Spinal cord (tissue), 10 donors: ENCODE results near the gene SNAI3. TPM values are rescaled to one million over a fixed set of nuclear protein-coding genes. Genes with fewer than 3 reads are reported as not detected.

ENCODE experiments used
- DNase-seq, 6 donors: peaks; one replicate each; pipeline versions ENCODE4 v3.0.0 to v3.0.0-alpha.2; 2013 to 2015; ENCODE audit warnings: low spot score in 6 of 6, low read depth in 4 of 6
- H3K27ac ChIP-seq: one replicate; pipeline ENCODE4 v1.5.1; 2013; ENCODE audit warnings: low read depth, low read length, control low read depth
- H3K27me3 ChIP-seq: one replicate; pipeline ENCODE4 v1.6.1; 2013; ENCODE audit warnings: low read length; ENCODE audit not compliant: control insufficient read depth, insufficient read depth
- H3K36me3 ChIP-seq: one replicate; pipeline ENCODE4 v1.6.1; 2013; ENCODE audit warnings: low read length; ENCODE audit not compliant: control insufficient read depth, insufficient read depth
- H3K4me1 ChIP-seq: one replicate; pipeline ENCODE4 v1.6.1; 2013; ENCODE audit warnings: low read length; ENCODE audit not compliant: control insufficient read depth, insufficient read depth
- H3K4me3 ChIP-seq: one replicate; pipeline ENCODE4 v1.5.1; 2013; ENCODE audit warnings: low read depth, low read length, control low read depth
- H3K9me3 ChIP-seq: one replicate; pipeline ENCODE4 v1.6.1; 2013; ENCODE audit warnings: low read length; ENCODE audit not compliant: control insufficient read depth, insufficient read depth
- WGBS: methylation state at CpG from one replicate; pipeline ENCODE4 v1.1.5; 2013; ENCODE audit warnings: missing lambda C conversion rate; ENCODE audit not compliant: insufficient coverage; 5-methylcytosine and 5-hydroxymethylcytosine counted together
- polyA plus RNA-seq, 2 donors: library from polyadenylated mRNA; unstranded; fragments of 120-200 nt; gene quantifications; one replicate each; pipeline ENCODE4 v1.2.1, GENCODE V29; 2013; ENCODE audit not compliant: insufficient read length in 2 of 2
- total RNA-seq, 2 donors: library from RNA; depleted of rRNA in 1 of 2; stranded (reverse); fragments of 120-200 nt in 1 of 2; fragments of >200 nt in 1 of 2; gene quantifications; one replicate each; pipeline versions ENCODE4 v1.2.3 to v1.2.4, GENCODE V29; 2013 to 2014
- donor health status: healthy.

The SNAI3 gene
- total and polyA plus RNA-seq, 4 donors, result 0.30 to 2.2 (median 1.3) TPM

GRCh38 chr16:88638323-88639230, 47.7 kb downstream of the SNAI3 start, which contains the start of gene IL17C:
IL17C (plus strand) TSS chr16:88638572; CDS start chr16:88638642, 70 bp downstream.
- Histone ChIP-seq H3K27me3 (peaks cover 21% of the 10 kb centered on the region), H3K27ac (no peak within 1 kb of the TSS)
- 52% methylated on average over 25 of the region's 27 CpGs for WGBS

GRCh38 chr16:88636488-88637265, 49.6 kb downstream of the SNAI3 start:
- no peak overlapping the region for H3K27ac ChIP-seq
- WGBS, result 52% methylated on average over 11 of the region's 23 CpGs
- no peaks in the 10 kb centered on the region for H3K9me3 ChIP-seq
- peaks cover 21% of the 10 kb centered on the region for H3K27me3 ChIP-seq
- H3K4me1 ChIP-seq, result peaks cover 4% of the 10 kb centered on the region
- no peak for DNase-seq
- H3K36me3 ChIP-seq, result peaks cover 47% of the 10 kb centered on the region
- H3K4me3 ChIP-seq, result no peak overlapping the region

More at GRCh38 chr16:88638323-88639230, 47.7 kb downstream of the SNAI3 start, which contains the start of gene IL17C:
- no peak for DNase-seq
- peaks cover 4% of the 10 kb centered on the region for H3K4me1 ChIP-seq
- H3K4me3 ChIP-seq, result no peak within 1 kb of the TSS
- H3K9me3 ChIP-seq, result no peaks in the 10 kb centered on the region
- peaks cover 34% of the 10 kb centered on the region for H3K36me3 ChIP-seq

GRCh38 chr16:88635671-88636319, 50.5 kb downstream of the SNAI3 start:
- no peak for DNase-seq
- H3K9me3 ChIP-seq, result no peaks in the 10 kb centered on the region
- H3K27ac ChIP-seq, result no peak overlapping the region
- peaks cover 56% of the 10 kb centered on the region for H3K36me3 ChIP-seq
- H3K4me1 ChIP-seq, result peaks cover 4% of the 10 kb centered on the region
- peaks cover 19% of the 10 kb centered on the region for H3K27me3 ChIP-seq
- WGBS, result 91% methylated on average over 15 of the region's 17 CpGs
- H3K4me3 ChIP-seq, result no peak overlapping the region

GRCh38 chr16:88634994-88635670, 51.2 kb downstream of the SNAI3 start:
- no peak for DNase-seq
- Histone ChIP-seq H3K4me1 (peaks cover 4% of the 10 kb centered on the region), H3K4me3 (no peak overlapping the region), H3K27ac (no peak overlapping the region), H3K27me3 (peaks cover 19% of the 10 kb centered on the region), H3K9me3 (no peaks in the 10 kb centered on the region), H3K36me3 (peaks cover 63% of the 10 kb centered on the region)
- 54% methylated on average over 20 of the region's 28 CpGs for WGBS

GRCh38 chr16:88634141-88634993, 51.9 kb downstream of the SNAI3 start:
- Histone ChIP-seq H3K27me3 (peaks cover 12% of the 10 kb centered on the region), H3K27ac (no peak overlapping the region), H3K4me1 (peaks cover 4% of the 10 kb centered on the region), H3K9me3 (no peaks in the 10 kb centered on the region), H3K36me3 (peaks cover 70% of the 10 kb centered on the region), H3K4me3 (no peak overlapping the region)
- WGBS, result 27% methylated on average over 77 of the region's 82 CpGs
- DNase-seq, result no peak

GRCh38 chr16:88633684-88634140, 52.6 kb downstream of the SNAI3 start:
- 44% methylated on average over 21 of the region's 23 CpGs for WGBS

GRCh38 chr16:88632587-88632930, 53.7 kb downstream of the SNAI3 start:
- no peak overlapping the region for H3K4me3 ChIP-seq
- no peak for DNase-seq
- peaks cover 4% of the 10 kb centered on the region for H3K4me1 ChIP-seq
- no peak overlapping the region for H3K27ac ChIP-seq
- no peaks in the 10 kb centered on the region for H3K9me3 ChIP-seq
- no peaks in the 10 kb centered on the region for H3K27me3 ChIP-seq
- WGBS, result 83% methylated on average over 10 of the region's 11 CpGs
- peaks cover 82% of the 10 kb centered on the region for H3K36me3 ChIP-seq

More at GRCh38 chr16:88633684-88634140, 52.6 kb downstream of the SNAI3 start:
- no peaks in the 10 kb centered on the region for H3K9me3 ChIP-seq
- DNase-seq, result no peak
- peaks cover 5% of the 10 kb centered on the region for H3K27me3 ChIP-seq
- H3K36me3 ChIP-seq, result peaks cover 73% of the 10 kb centered on the region
- peaks cover 4% of the 10 kb centered on the region for H3K4me1 ChIP-seq
- no peak overlapping the region for H3K27ac ChIP-seq
- no peak overlapping the region for H3K4me3 ChIP-seq

- Histone ChIP-seq H3K4me1 (peaks cover 4% of the 10 kb centered on the region), H3K27me3 (no peaks in the 10 kb centered on the region), H3K4me3 (no peak overlapping the region), H3K36me3 (peaks cover 87% of the 10 kb centered on the region), H3K27ac (no peak overlapping the region), H3K9me3 (no peaks in the 10 kb centered on the region)
- WGBS, result 96% methylated on average over 30 of the region's 30 CpGs
- no peak for DNase-seq
These were observed 54.3 kb downstream of the SNAI3 start for GRCh38 chr16:88631920-88632586.
